Activated T-helper 1 cell treated with anti-CD3 and anti-CD28 coated beads, Interleukin-2, amount 50 U/mL, for 16 hours (primary cell): ENCODE data around the gene SLC47A2.

Experiments used
- DNase-seq, 2 donors: peaks; one replicate each; pipeline ENCODE4 v3.0.0-alpha.2; 2020; ENCODE audit warnings: low read depth in 1 of 2, low spot score in 1 of 2

The SLC47A2 gene

GRCh38 chr17:19728084-19728495 is 11.7 kb upstream of the SLC47A2 start:
- DNase-seq = no peak

- DNase-seq = no peak
These were observed 11.2 kb upstream of the SLC47A2 start for GRCh38 chr17:19727501-19728078.

GRCh38 chr17:19726631-19727376 is 10.4 kb upstream of the SLC47A2 start:
- no peak for DNase-seq

GRCh38 chr17:19725486-19725885 is 9.1 kb upstream of the SLC47A2 start:
- no peak for DNase-seq

- peak; percentile 11 to 32 for DNase-seq
These were observed 8.4 kb upstream of the SLC47A2 start for GRCh38 chr17:19724501-19725420.

GRCh38 chr17:19723964-19724363 is 7.6 kb upstream of the SLC47A2 start:
- DNase-seq = no peak

- DNase-seq = no peak
These were observed 4.4 kb upstream of the SLC47A2 start for GRCh38 chr17:19720631-19721426.

GRCh38 chr17:19720210-19720475 is 3.8 kb upstream of the SLC47A2 start:
- no peak for DNase-seq

GRCh38 chr17:19719355-19720209 is 3.2 kb upstream of the SLC47A2 start:
- DNase-seq = no peak

- DNase-seq = no peak
These were observed 2.4 kb upstream of the SLC47A2 start for GRCh38 chr17:19718613-19719354.

- no peak for DNase-seq
These were observed 1.7 kb upstream of the SLC47A2 start for GRCh38 chr17:19718041-19718612.

GRCh38 chr17:19717411-19717908 is 1.1 kb upstream of the SLC47A2 start:
- DNase-seq = no peak

GRCh38 chr17:19717031-19717360 is 612 bp upstream of the SLC47A2 start:
- no peak for DNase-seq

- no peak for DNase-seq
These were observed 1.6 kb downstream of the SLC47A2 start for GRCh38 chr17:19714542-19715411.

- no peak for DNase-seq
These were observed 2.5 kb downstream of the SLC47A2 start for GRCh38 chr17:19713901-19714361.

GRCh38 chr17:19713462-19713861 is 2.9 kb downstream of the SLC47A2 start:
- DNase-seq = no peak

- no peak for DNase-seq
These were observed 3.9 kb downstream of the SLC47A2 start for GRCh38 chr17:19712436-19713004.

GRCh38 chr17:19709841-19710240 is 6.5 kb downstream of the SLC47A2 start:
- no peak for DNase-seq
